Gastrocnemius medialis (tissue), 4 donors: ENCODE data around the gene PCF11.

Source experiments
- CTCF ChIP-seq, 5 experiments: fragments of 450-650 bp in 3 of 5; fragments of 200-600 bp in 2 of 5; sonication (generic) in 2 of 5; IDR thresholded peaks in 4 of 5; conservative IDR thresholded peaks in 1 of 5; 1 replicate in 4 of 5; 2 replicates in 1 of 5; pipeline ENCODE4 v1.5.1; 2016 to 2019; ENCODE audit warnings: antibody characterized with exemption in 5 of 5, mild to moderate bottlenecking in 3 of 5, moderate library complexity in 3 of 5
- POLR2A ChIP-seq, 2 donors: fragments of 450-650 bp; IDR thresholded peaks; one replicate each; pipeline ENCODE4 v1.6.1; 2017; ENCODE audit warnings: antibody characterized with exemption in 2 of 2, mild to moderate bottlenecking in 2 of 2, moderate library complexity in 2 of 2

- TF ChIP-seq CTCF (IDR thresholded peaks at IDR 0.05 in 4 of 5, conservative IDR thresholded peaks at IDR 0.05 in 1 of 5), result no peak
- no peak for TF ChIP-seq POLR2A (IDR thresholded peaks at IDR 0.05)
These were observed 49.3 kb downstream of the PCF11 start for GRCh38 chr11:83206221-83206620.
